IPS-18c (cell line): ENCODE measurements around the gene CRYBA2.

Experiments
- H3K4me3 ChIP-seq: 2 replicates; pipeline ENCODE4 v1.7.0; 2013; ENCODE audit warnings: low read depth, mild to moderate bottlenecking, low read length, moderate library complexity; ENCODE audit not compliant: insufficient read depth
- H3K9me3 ChIP-seq: one replicate; pipeline ENCODE4 v1.6.1; 2013; ENCODE audit warnings: mild to moderate bottlenecking, low read length, moderate library complexity; ENCODE audit not compliant: control insufficient read depth, insufficient read depth

Gene CRYBA2

GRCh38 chr2:219026946-219027345 lies 33.7 kb upstream of the CRYBA2 start:
- Histone ChIP-seq H3K9me3 (no peaks in the 10 kb centered on the region), H3K4me3 (no peak overlapping the region)

- no peaks in the 10 kb centered on the region for H3K9me3 ChIP-seq
- no peak overlapping the region for H3K4me3 ChIP-seq
Observed at GRCh38 chr2:219025637-219026585, 32.7 kb upstream of the CRYBA2 start.

GRCh38 chr2:219024059-219024458 lies 30.8 kb upstream of the CRYBA2 start:
- H3K9me3 ChIP-seq, result no peaks in the 10 kb centered on the region
- H3K4me3 ChIP-seq, result no peak overlapping the region

- Histone ChIP-seq H3K9me3 (no peaks in the 10 kb centered on the region), H3K4me3 (no peak overlapping the region)
Observed at GRCh38 chr2:219023045-219023605, 29.9 kb upstream of the CRYBA2 start.

- no peak overlapping the region for H3K4me3 ChIP-seq
- H3K9me3 ChIP-seq, result no peaks in the 10 kb centered on the region
Observed at GRCh38 chr2:219022616-219023015, 29.4 kb upstream of the CRYBA2 start.

GRCh38 chr2:219022041-219022440 lies 28.8 kb upstream of the CRYBA2 start:
- Histone ChIP-seq H3K9me3 (no peaks in the 10 kb centered on the region), H3K4me3 (no peak overlapping the region)

GRCh38 chr2:219021591-219021990 lies 28.4 kb upstream of the CRYBA2 start:
- H3K4me3 ChIP-seq, result no peak overlapping the region
- no peaks in the 10 kb centered on the region for H3K9me3 ChIP-seq

- Histone ChIP-seq H3K9me3 (no peaks in the 10 kb centered on the region), H3K4me3 (no peak overlapping the region)
Observed at GRCh38 chr2:219020604-219021365, 27.6 kb upstream of the CRYBA2 start.

GRCh38 chr2:219019436-219019835 lies 26.2 kb upstream of the CRYBA2 start:
- no peaks in the 10 kb centered on the region for H3K9me3 ChIP-seq
- H3K4me3 ChIP-seq, result no peak overlapping the region

GRCh38 chr2:219018726-219019125 lies 25.5 kb upstream of the CRYBA2 start:
- Histone ChIP-seq H3K4me3 (no peak overlapping the region), H3K9me3 (no peaks in the 10 kb centered on the region)

- no peak overlapping the region for H3K4me3 ChIP-seq
- no peaks in the 10 kb centered on the region for H3K9me3 ChIP-seq
Observed at GRCh38 chr2:219018286-219018685, 25.1 kb upstream of the CRYBA2 start.

- Histone ChIP-seq H3K9me3 (no peaks in the 10 kb centered on the region), H3K4me3 (no peak overlapping the region)
Observed at GRCh38 chr2:219017201-219017931, 24.1 kb upstream of the CRYBA2 start.

- Histone ChIP-seq H3K9me3 (no peaks in the 10 kb centered on the region), H3K4me3 (no peak overlapping the region)
Observed at GRCh38 chr2:219016721-219017120, 23.5 kb upstream of the CRYBA2 start.

- Histone ChIP-seq H3K9me3 (no peaks in the 10 kb centered on the region), H3K4me3 (no peak overlapping the region)
Observed at GRCh38 chr2:219010873-219011272, 17.7 kb upstream of the CRYBA2 start.

GRCh38 chr2:219010162-219010756 lies 17.0 kb upstream of the CRYBA2 start:
- H3K9me3 ChIP-seq, result no peaks in the 10 kb centered on the region
- no peak overlapping the region for H3K4me3 ChIP-seq

GRCh38 chr2:219009294-219009693 lies 16.1 kb upstream of the CRYBA2 start:
- H3K4me3 ChIP-seq, result no peak overlapping the region
- no peaks in the 10 kb centered on the region for H3K9me3 ChIP-seq

GRCh38 chr2:219003979-219004378 lies 10.8 kb upstream of the CRYBA2 start:
- H3K9me3 ChIP-seq, result peaks cover 2% of the 10 kb centered on the region

More at GRCh38 chr2:219003979-219004378, 10.8 kb upstream of the CRYBA2 start:
- no peak overlapping the region for H3K4me3 ChIP-seq
